GM23248 (cell line): ENCODE results near the gene FOXN3.

Experiments used
- EZH2 ChIP-seq: fragments of 200-600 bp; sonication (generic); IDR thresholded peaks from 2 replicates; pipeline ENCODE4 v1.6.1; 2018; ENCODE audit warnings: antibody characterized with exemption, mild to moderate bottlenecking; ENCODE audit not compliant: insufficient read depth, poor library complexity, severe bottlenecking
- EZH2phosphoT487 ChIP-seq: fragments of 200-600 bp; sonication (generic); IDR thresholded peaks from 2 replicates; pipeline ENCODE4 v1.6.1; 2018; ENCODE audit warnings: antibody characterized with exemption, moderate library complexity, mild to moderate bottlenecking, low read depth; ENCODE audit not compliant: insufficient read depth

DNA sequence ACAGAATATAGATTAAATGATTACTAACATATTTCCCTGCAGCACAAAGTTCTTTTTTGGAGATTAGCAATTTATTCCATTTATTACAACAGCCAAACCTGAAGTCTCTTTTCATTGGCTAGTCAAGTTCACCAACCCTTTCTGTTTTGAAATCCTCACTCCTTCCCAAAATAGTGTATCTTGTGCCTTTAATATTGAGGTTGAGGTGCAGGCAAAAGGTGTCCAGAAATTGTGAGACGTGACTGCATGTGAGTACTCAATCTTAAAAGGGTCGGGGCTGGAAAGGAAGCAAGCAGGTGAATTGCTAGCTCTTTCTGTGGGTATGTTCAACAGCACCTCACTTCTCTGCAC is 11.1 kb upstream of the FOXN3 start:
- no peak for TF ChIP-seq EZH2
- no peak for TF ChIP-seq EZH2phosphoT487
